NCI-H524 treated with DMSO at 0.1 percent for 48 hours (cell line): ENCODE measurements around the gene MYRF.

Experiments
- DNase-seq: peaks from one replicate; lab custom pipeline; 2025; lab: John Stamatoyannopoulos, UW

Gene MYRF

GRCh38 chr11:61760946-61761345, 8.5 kb downstream of the MYRF start:
- DNase-seq: no peak

- DNase-seq: no peak
Observed at GRCh38 chr11:61761440-61762222, 9.2 kb downstream of the MYRF start.

DNA sequence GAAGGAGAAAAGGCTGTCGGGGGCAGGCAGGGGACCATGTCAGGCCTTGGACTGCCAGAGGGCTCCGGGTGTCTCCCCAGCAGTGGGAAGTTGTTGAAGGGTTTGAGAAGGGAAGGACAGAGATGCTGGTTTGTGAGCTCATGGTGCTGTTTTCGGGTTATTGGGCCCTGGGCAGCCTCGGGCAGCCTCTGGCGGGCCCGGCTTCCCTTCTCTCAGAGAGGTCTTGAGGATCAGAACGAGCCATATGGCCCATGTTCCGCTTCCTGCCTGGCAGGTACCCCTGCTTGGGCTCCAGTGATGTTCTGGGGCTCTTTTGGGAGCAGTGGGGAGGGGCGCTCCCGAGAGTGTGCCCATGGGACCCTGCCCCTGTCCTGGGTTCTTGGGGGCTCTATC, 9.8 kb downstream of the MYRF start:
- DNase-seq: no peak

- DNase-seq: no peak
Observed at GRCh38 chr11:61762798-61763197, 10.4 kb downstream of the MYRF start.

DNA sequence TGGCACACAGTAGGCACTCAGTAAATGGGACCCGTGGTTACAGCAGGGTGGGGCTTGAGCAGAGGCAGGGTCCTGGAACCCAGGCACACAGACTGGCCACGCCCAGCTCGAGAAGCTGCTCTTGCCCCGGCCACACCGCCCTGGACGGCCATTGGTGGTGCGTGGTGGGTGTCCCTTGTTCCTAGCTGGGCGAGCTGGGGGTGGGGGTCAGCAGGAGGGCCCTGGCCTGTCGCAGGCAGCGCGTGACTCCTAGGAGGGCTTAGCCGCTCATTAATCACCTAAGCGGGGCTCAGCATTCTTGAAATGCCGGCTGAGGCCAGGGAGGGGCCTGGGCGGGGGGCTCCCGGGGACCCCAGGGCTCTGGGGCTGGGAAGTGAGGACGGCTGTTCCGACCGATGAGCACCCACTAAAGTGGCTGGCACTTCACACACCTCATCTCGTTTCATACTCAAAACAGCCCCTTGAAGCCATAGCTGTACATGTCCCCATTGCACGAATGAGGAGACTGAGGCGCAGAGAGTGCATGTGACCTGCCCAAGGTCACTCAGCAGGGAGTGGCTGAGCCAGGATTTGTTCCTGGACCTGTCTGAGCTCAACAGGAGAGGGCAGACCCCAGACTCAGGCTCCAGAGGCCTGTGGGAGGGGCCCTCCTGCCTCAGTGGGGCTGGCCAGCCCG, 11.6 kb downstream of the MYRF start:
- no peak for DNase-seq

DNA sequence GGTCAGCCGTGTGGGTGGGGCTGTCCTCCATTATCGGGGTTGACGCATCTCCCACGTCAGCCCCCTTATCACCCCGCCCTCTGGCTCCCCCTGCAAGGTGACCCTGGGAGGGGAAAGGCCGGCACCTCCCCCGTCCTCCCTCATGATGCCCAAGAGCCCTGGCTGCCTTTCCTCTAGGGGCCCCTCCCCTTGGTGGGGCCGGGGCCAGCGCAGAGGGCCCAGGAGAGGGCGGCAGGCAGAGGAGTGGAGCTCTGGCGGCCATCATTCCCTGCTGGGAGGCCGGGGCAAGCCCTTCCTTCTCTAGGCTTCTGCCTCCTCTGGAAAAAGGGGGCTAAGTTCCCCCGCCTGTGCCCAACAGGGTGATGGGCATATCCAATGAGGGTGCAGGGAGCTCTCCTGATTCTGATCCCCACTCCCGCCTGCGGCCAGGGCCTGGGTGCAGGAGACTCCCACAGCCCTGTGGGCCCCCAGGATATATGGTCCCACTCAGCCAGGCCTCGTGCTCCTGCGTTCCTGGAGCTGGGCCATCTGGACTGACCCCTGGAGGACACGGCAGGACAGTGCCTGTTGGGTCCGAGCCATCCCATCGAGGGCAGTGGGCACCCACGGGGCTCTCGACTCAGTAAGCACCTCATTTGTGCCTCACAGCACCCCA, 12.3 kb downstream of the MYRF start:
- DNase-seq: no peak

- DNase-seq: no peak
Observed at GRCh38 chr11:61765550-61766253, 13.3 kb downstream of the MYRF start.

DNA sequence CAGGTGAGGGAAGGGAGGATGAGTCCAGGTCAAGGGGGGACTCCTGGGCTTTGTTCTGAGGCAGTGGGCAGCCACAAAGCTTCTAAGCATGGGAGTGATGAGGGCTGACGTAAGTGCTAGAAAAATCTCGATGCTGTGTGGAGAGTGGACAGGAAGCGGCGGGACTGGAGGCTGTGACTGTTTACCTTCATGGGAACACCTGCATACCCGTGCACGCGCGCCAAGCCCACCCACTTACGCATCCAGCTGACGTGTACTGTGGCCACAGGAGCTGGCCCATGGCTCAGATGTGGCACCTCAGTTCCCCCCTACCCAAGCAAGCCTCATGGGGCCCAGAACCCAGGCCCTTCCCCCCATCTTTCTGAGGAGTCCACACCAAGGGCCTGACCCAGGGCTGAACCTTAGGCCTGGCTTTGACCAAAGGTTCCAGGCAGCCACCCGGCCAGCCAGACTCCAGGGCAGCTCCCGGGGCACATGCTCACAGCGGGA, 14.0 kb downstream of the MYRF start:
- no peak for DNase-seq

GRCh38 chr11:61768376-61769076, 16.1 kb downstream of the MYRF start:
- no peak for DNase-seq

- no peak for DNase-seq
Observed at GRCh38 chr11:61769169-61769920, 16.9 kb downstream of the MYRF start.

DNA sequence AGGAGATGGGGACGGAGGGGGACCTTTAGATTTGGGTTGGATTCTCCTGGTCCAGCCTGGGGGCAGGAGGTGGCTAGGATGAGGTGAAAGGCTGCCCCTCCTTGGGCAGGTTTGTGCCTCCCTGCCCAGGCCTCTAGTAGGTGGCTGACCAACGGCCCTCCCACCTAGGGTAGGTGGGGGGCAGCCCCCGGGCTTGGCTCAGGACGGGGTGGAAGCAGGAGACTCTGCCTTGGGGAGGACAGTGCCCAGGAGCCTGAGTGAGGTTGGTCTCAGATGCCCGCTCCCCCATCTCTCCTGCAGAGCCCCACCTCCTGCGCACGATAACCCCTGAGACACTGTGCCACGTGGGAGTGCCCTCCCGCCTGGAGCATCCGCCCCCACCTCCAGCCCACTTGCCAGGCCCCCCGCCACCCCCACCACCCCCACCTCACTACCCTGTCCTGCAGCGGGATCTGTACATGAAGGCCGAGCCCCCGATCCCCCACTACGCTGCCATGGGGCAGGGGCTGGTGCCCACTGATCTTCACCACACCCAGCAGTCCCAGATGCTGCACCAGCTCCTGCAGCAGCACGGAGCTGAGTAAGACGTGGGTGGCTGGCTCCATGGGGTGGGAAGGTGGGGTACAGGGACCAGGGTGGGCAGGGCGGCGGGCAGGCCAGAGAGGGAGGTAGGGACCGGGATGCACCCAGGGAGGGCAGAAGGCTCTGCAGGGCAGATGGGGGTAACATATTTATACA, 17.7 kb downstream of the MYRF start:
- no peak for DNase-seq

- no peak for DNase-seq
Observed at GRCh38 chr11:61771195-61771894, 18.9 kb downstream of the MYRF start.

DNA sequence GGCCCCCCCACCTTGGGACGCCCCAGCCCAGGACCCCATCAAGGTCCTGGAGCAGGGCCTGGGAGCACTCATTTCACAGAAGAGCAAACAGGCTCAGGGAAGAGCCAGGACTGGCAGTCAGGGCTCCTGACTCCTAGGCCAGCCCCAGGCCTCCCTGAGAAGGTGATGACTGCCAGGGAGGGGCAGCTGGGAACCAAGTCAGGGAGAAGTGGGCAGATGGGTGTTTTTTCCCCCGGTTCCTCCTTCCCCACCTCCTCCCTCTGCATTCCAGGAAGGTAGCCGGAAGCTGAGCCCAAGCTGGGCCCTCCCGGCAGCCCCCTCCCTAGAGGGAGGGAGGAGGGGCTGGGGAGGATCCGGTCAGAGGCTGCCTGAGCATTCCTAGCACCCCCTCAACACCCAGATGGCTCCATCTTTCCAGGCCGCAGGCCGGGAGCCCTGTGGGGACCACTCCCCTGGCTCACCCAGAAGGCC, 19.6 kb downstream of the MYRF start:
- no peak for DNase-seq

GRCh38 chr11:61773356-61773755, 20.9 kb downstream of the MYRF start:
- DNase-seq: no peak

DNA sequence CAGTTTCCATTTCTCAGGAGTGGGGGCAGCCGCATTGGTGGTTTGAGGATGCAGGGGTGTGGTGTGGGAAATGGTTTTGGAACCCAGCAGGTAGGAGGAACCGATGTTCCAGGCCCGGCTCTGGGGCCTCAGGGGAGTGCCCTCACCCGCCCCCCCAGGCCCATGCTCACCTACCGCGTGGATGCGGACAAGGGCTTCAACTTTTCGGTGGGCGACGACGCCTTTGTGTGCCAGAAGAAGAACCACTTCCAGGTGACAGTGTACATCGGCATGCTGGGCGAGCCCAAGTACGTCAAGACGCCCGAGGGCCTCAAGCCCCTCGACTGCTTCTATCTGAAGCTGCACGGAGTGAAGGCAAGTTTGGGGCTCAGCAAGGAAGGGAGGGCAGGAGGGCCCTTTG, 21.4 kb downstream of the MYRF start:
- no peak for DNase-seq

GRCh38 chr11:61774411-61774810, 22.0 kb downstream of the MYRF start:
- DNase-seq: no peak

GRCh38 chr11:61775106-61775505, 22.7 kb downstream of the MYRF start:
- DNase-seq: no peak

GRCh38 chr11:61775606-61776554, 23.4 kb downstream of the MYRF start:
- no peak for DNase-seq
